CD4-positive, alpha-beta T cell (primary cell): ENCODE data around the gene DGKA. TPM values are rescaled to one million over a fixed set of nuclear protein-coding genes. Genes with fewer than 3 reads are reported as not detected.
"Not testable (repeated sequence)": the region's sequence is repeated elsewhere in the genome, so short reads cannot be mapped to it uniquely, and the experiment has no call there.

ENCODE experiments used
- ATAC-seq: fragments of 200-7000 bp; cut with Tn5 transposase; one replicate; pipeline ENCODE4 v1.10.0; 2022; ENCODE audit warnings: mild to moderate bottlenecking; ENCODE audit not compliant: poor library complexity
- CTCF ChIA-PET: fragments of 350-600 bp; sonication (Branson Sonifier 250); formaldehyde crosslinking; loops from one replicate; lab custom pipeline; 2021; ENCODE audit warnings: antibody characterized with exemption, inconsistent platforms; lab: Charles Lee
- POLR2A ChIA-PET: fragments of 350-600 bp; sonication (Branson Sonifier 250); formaldehyde crosslinking; loops from one replicate; lab custom pipeline; 2021; ENCODE audit warnings: antibody characterized with exemption, inconsistent platforms; lab: Charles Lee
- DNase-seq, 14 experiments: peaks; one replicate each; pipeline ENCODE4 v3.0.0-alpha.2; 2013 to 2020; ENCODE audit warnings: mixed read lengths in 2 of 14
- H3K27ac ChIP-seq, 2 donors: one replicate each; pipeline versions ENCODE4 v1.5.1 to v1.7.0; 2013; ENCODE audit warnings: low read length in 2 of 2, low read depth in 1 of 2, mild to moderate bottlenecking in 1 of 2
- H3K27me3 ChIP-seq, 2 experiments: 1 replicate in 1 of 2; 2 replicates in 1 of 2; pipeline versions ENCODE4 v1.6.1 to v1.7.0; 2013; ENCODE audit warnings: low read length in 2 of 2, control low read depth in 1 of 2, mild to moderate bottlenecking in 1 of 2, moderate library complexity in 1 of 2; ENCODE audit not compliant: insufficient read depth in 2 of 2, control insufficient read depth in 1 of 2
- H3K36me3 ChIP-seq: one replicate; pipeline ENCODE4 v1.6.1; 2013; ENCODE audit warnings: low read length, control low read depth; ENCODE audit not compliant: insufficient read depth
- H3K4me1 ChIP-seq: one replicate; pipeline ENCODE4 v1.6.1; 2013; ENCODE audit warnings: low read length, control low read depth; ENCODE audit not compliant: insufficient read depth
- H3K4me3 ChIP-seq: one replicate; pipeline ENCODE4 v1.5.1; 2013; ENCODE audit warnings: mild to moderate bottlenecking, low read length, moderate library complexity
- H3K9me3 ChIP-seq, 2 experiments: 1 replicate in 1 of 2; 2 replicates in 1 of 2; pipeline versions ENCODE4 v1.6.1 to v1.7.0; 2013; ENCODE audit warnings: low read length in 2 of 2, mild to moderate bottlenecking in 2 of 2, control low read depth in 1 of 2, moderate library complexity in 1 of 2; ENCODE audit not compliant: control insufficient read depth in 1 of 2, insufficient read depth in 1 of 2
- H3K27ac Mint-ChIP-seq: one replicate; pipeline ENCODE4 v1.8.0; 2020; ENCODE audit warnings: mixed read lengths
- H3K27me3 Mint-ChIP-seq: one replicate; pipeline ENCODE4 v1.8.0; 2021; ENCODE audit warnings: mixed read lengths
- H3K36me3 Mint-ChIP-seq: one replicate; pipeline ENCODE4 v1.8.0; 2021; ENCODE audit warnings: low read depth, mixed read lengths
- H3K4me1 Mint-ChIP-seq: one replicate; pipeline ENCODE4 v1.8.0; 2021; ENCODE audit warnings: low read depth, mixed read lengths
- H3K4me3 Mint-ChIP-seq: one replicate; pipeline ENCODE4 v1.8.0; 2020; ENCODE audit warnings: mild to moderate bottlenecking, mixed read lengths
- H3K9me3 Mint-ChIP-seq: one replicate; pipeline ENCODE4 v1.8.0; 2020; ENCODE audit warnings: mixed read lengths
- intact Hi-C, 2 experiments: fragments of 100-400 bp; cut with DNase I in 1 of 2; cut with micrococcal nuclease in 1 of 2; formaldehyde crosslinking; loops; one replicate each; pipeline versions ENCODE4 v1.15.1 to v1.9.0; 2023 to 2025; cut with DNase I, micrococcal nuclease
- total RNA-seq, 174 experiments: library from RNA in 2 of 174; stranded (reverse) in 2 of 174; gene quantifications; one replicate each; pipeline ENCODE4 v1.2.3 and lab custom pipeline; 2021 to 2026
- TF ChIP-seq, protein P1 (sequence below): fragments of 200-600 bp; IDR thresholded peaks from one replicate; pipeline ENCODE4 v1.8.0; 2022; ENCODE audit warnings: antibody characterized with exemption, mild to moderate bottlenecking

Gene DGKA
- total RNA-seq, 2 experiments from 2014 or later: 799 to 818 TPM

GRCh38 chr12:56001487-56002100, 70.6 kb downstream of the DGKA start:
- Mint-ChIP-seq H3K4me1 (peaks cover 22% of the 10 kb centered on the region), H3K27me3 (peaks cover 15% of the 10 kb centered on the region), H3K27ac (no peak overlapping the region), H3K36me3 (no peaks in the 10 kb centered on the region), H3K9me3 (no peaks in the 10 kb centered on the region), H3K4me3 (no peak overlapping the region)
- CTCF ChIA-PET: no interaction called here
- Histone ChIP-seq H3K27ac (no peak overlapping the region), H3K27me3 (peaks cover 5 to 12% of the 10 kb centered on the region in 2 experiments), H3K4me1 (peaks cover 21% of the 10 kb centered on the region), H3K9me3 (no peaks in the 10 kb centered on the region), H3K4me3 (no peak overlapping the region), H3K36me3 (no peaks in the 10 kb centered on the region)
- DNase-seq (no peak), ATAC-seq (no peak)
- POLR2A ChIA-PET: no interaction called here
- TF ChIP-seq, protein P1, sequence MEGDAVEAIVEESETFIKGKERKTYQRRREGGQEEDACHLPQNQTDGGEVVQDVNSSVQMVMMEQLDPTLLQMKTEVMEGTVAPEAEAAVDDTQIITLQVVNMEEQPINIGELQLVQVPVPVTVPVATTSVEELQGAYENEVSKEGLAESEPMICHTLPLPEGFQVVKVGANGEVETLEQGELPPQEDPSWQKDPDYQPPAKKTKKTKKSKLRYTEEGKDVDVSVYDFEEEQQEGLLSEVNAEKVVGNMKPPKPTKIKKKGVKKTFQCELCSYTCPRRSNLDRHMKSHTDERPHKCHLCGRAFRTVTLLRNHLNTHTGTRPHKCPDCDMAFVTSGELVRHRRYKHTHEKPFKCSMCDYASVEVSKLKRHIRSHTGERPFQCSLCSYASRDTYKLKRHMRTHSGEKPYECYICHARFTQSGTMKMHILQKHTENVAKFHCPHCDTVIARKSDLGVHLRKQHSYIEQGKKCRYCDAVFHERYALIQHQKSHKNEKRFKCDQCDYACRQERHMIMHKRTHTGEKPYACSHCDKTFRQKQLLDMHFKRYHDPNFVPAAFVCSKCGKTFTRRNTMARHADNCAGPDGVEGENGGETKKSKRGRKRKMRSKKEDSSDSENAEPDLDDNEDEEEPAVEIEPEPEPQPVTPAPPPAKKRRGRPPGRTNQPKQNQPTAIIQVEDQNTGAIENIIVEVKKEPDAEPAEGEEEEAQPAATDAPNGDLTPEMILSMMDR: no peak
- intact Hi-C loops: no loop called here

DNA sequence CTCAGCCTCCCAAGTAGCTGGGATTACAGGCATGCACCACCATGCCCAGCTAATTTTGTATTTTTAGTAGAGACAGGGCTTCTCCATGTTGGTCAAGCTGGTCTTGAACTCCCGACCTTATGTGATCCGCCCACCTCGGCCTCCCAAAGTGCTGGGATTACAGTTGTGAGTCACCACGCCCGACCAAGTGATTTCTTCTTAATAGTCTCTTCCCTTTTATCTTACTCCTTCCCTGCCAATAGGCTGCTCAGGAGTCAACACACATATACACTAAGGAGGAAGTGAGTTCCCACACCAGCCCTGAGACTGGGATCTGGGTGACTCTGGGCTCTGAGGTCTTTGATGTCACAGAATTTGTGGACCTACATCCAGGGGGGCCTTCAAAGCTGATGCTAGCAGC, 72.4 kb downstream of the DGKA start:
- H3K9me3 Mint-ChIP-seq, ATAC-seq, DNase-seq, H3K4me3 Mint-ChIP-seq, CTCF ChIA-PET, H3K27me3 ChIP-seq, H3K27ac ChIP-seq, H3K27me3 Mint-ChIP-seq, H3K36me3 ChIP-seq, H3K27ac Mint-ChIP-seq, H3K9me3 ChIP-seq, intact Hi-C loops, H3K36me3 Mint-ChIP-seq, H3K4me3 ChIP-seq: not testable (repeated sequence)
- peaks cover 22% of the 10 kb centered on the region for H3K4me1 ChIP-seq
- H3K4me1 Mint-ChIP-seq: peaks cover 23% of the 10 kb centered on the region
- POLR2A ChIA-PET: interaction anchor here (1.6 kb wide), 1 partner anchor 29 kb away, joined by 4 read pairs; the partner anchor contains the start of gene RAB5B

Other genes starting within 250 kb of the DGKA start
- gene ITGA7, start 223.3 kb upstream of the DGKA start, total RNA-seq: 1 to 10 TPM; 1.2 to 1.6 TPM
- gene BLOC1S1, start 215.1 kb upstream of the DGKA start, total RNA-seq: 10 to 100 TPM; 34.8 to 36.9 TPM
- 1 to 10 TPM; 8.8 TPM for gene RDH5, start 210.8 kb upstream of the DGKA start, total RNA-seq
- 10 to 100 TPM; 34.0 to 36.4 TPM for gene CD63, start 202.2 kb upstream of the DGKA start, total RNA-seq
- 1 to 10 TPM; 4.4 to 6.6 TPM for gene GDF11, start 188.0 kb upstream of the DGKA start, total RNA-seq
- 10 to 100 TPM; 38.2 to 38.6 TPM for gene SARNP, start 113.4 kb upstream of the DGKA start, total RNA-seq
- gene ORMDL2, start 113.1 kb upstream of the DGKA start, total RNA-seq: 10 to 100 TPM; 13.0 to 14.9 TPM
- gene DNAJC14, start 101.6 kb upstream of the DGKA start, total RNA-seq: 10 to 100 TPM; 17.8 to 21.0 TPM
- not detected for gene MMP19, start 88.2 kb upstream of the DGKA start, total RNA-seq
- gene PYM1, start 3.3 kb upstream of the DGKA start, total RNA-seq: 10 to 100 TPM; 13.7 to 16.7 TPM
- gene PMEL, start 34.9 kb downstream of the DGKA start, total RNA-seq: not detected
- 10 to 100 TPM; 15.8 to 16.0 TPM for gene CDK2, start 35.7 kb downstream of the DGKA start, total RNA-seq
- gene RAB5B, start 42.9 kb downstream of the DGKA start, total RNA-seq: 10 to 100 TPM; 21.6 to 27.4 TPM
- gene SUOX, start 66.1 kb downstream of the DGKA start, total RNA-seq: 1 to 10 TPM in 1 of 2 experiments, under 1 TPM in 1; 0.82 to 1.2 TPM
- gene IKZF4, start 89.9 kb downstream of the DGKA start, total RNA-seq: 1 to 10 TPM; 2.5 to 5.0 TPM
- gene RPS26, start 110.8 kb downstream of the DGKA start, total RNA-seq: 100 to 1,000 TPM; 118 to 126 TPM
- under 1 TPM; 0.22 to 0.47 TPM for gene ERBB3, start 149.0 kb downstream of the DGKA start, total RNA-seq
- 10 to 100 TPM; 51.0 to 61.0 TPM for gene PA2G4, start 173.4 kb downstream of the DGKA start, total RNA-seq
- 1,000 to 10,000 TPM; 5,865 to 5,989 TPM for gene RPL41, start 185.5 kb downstream of the DGKA start, total RNA-seq
- 1 to 10 TPM; 6.3 to 8.9 TPM for gene ZC3H10, start 187.1 kb downstream of the DGKA start, total RNA-seq
- 10 to 100 TPM; 88.5 to 90.3 TPM for gene ESYT1, start 197.1 kb downstream of the DGKA start, total RNA-seq
- 1 to 10 TPM; 6.2 to 6.4 TPM for gene MYL6B, start 221.4 kb downstream of the DGKA start, total RNA-seq
- 100 to 1,000 TPM; 670 to 673 TPM for gene MYL6, start 227.2 kb downstream of the DGKA start, total RNA-seq